AG04450 (cell line): ENCODE results near the gene ABCD1. TPM values are rescaled to one million over a fixed set of nuclear protein-coding genes. Genes with fewer than 3 reads are reported as not detected.

Experiments
- CTCF ChIA-PET: fragments of 300-600, 350-600 bp; formaldehyde crosslinking; extraction: SDS; loops from one replicate; lab custom pipeline; 2022; ENCODE audit warnings: antibody characterized with exemption, inconsistent platforms; lab: Charles Lee
- POLR2A ChIA-PET: fragments of 350-600 bp; formaldehyde crosslinking; extraction: SDS; loops from one replicate; lab custom pipeline; 2021; ENCODE audit warnings: antibody characterized with exemption, inconsistent platforms; lab: Yijun Ruan, JAX
- DNase-seq: peaks from one replicate; pipeline ENCODE4 v3.0.0-alpha.2; 2011; ENCODE audit warnings: low read depth, low spot score
- H3K27ac ChIP-seq: one replicate; pipeline ENCODE4 v1.5.1; 2012; ENCODE audit warnings: low read depth, low read length, control low read depth
- H3K27me3 ChIP-seq: one replicate; pipeline ENCODE4 v1.6.0; 2012; ENCODE audit warnings: low read length; ENCODE audit not compliant: control insufficient read depth, insufficient read depth
- H3K4me3 ChIP-seq: 2 replicates; pipeline ENCODE4 v1.5.1; 2011; ENCODE audit warnings: mild to moderate bottlenecking, low read depth, low read length, control low read depth
- H3K9me3 ChIP-seq: 2 replicates; pipeline ENCODE4 v1.5.1; 2012; ENCODE audit warnings: low read length; ENCODE audit not compliant: control insufficient read depth, insufficient read depth
- CTCF ChIP-seq: IDR thresholded peaks from 2 replicates; pipeline ENCODE4 v1.5.1; 2011; ENCODE audit warnings: low read depth, low read length, control low read depth, inconsistent platforms
- polyA plus RNA-seq: library from polyadenylated mRNA; depleted of rRNA; stranded (reverse); fragments of >200 nt; gene quantifications from 2 replicates; pipeline ENCODE4 v1.2.3, GENCODE V29; 2011

ABCD1 gene
- polyA plus RNA-seq, 1 experiment: 4.2 TPM

- ChIA-PET POLR2A (no interaction called here), CTCF (interaction anchor here (0.9 kb wide), 1 partner anchor 179 kb away, joined by 4 read pairs; no protein-coding TSS in a partner anchor)
- Histone ChIP-seq H3K4me3 (no peak overlapping the region), H3K27ac (no peak overlapping the region), H3K27me3 (no peaks in the 10 kb centered on the region), H3K9me3 (no peaks in the 10 kb centered on the region)
- no peak for TF ChIP-seq CTCF
- DNase-seq: no peak
These were observed 43.0 kb downstream of the ABCD1 start for GRCh38 chrX:153767674-153768055.

- Histone ChIP-seq H3K27me3 (no peaks in the 10 kb centered on the region), H3K4me3 (no peak overlapping the region), H3K9me3 (no peaks in the 10 kb centered on the region), H3K27ac (no peak overlapping the region)
- ChIA-PET POLR2A (no interaction called here), CTCF (interaction anchor here (0.9 kb wide), 1 partner anchor 178 kb away, joined by 4 read pairs; no protein-coding TSS in a partner anchor)
- DNase-seq: no peak
- no peak for TF ChIP-seq CTCF
These were observed 43.9 kb downstream of the ABCD1 start for GRCh38 chrX:153768311-153769157.

- TF ChIP-seq CTCF: no peak
- H3K27me3 ChIP-seq: no peaks in the 10 kb centered on the region
- DNase-seq: no peak
- ChIA-PET CTCF (no interaction called here), POLR2A (no interaction called here)
- H3K27ac ChIP-seq: no peak overlapping the region
- H3K9me3 ChIP-seq: no peaks in the 10 kb centered on the region
- H3K4me3 ChIP-seq: no peak overlapping the region
These were observed 44.7 kb downstream of the ABCD1 start for GRCh38 chrX:153769158-153769864.

GRCh38 chrX:153769865-153770600, 45.4 kb downstream of the ABCD1 start:
- Histone ChIP-seq H3K9me3 (no peaks in the 10 kb centered on the region), H3K27me3 (no peaks in the 10 kb centered on the region), H3K4me3 (no peak overlapping the region), H3K27ac (no peak overlapping the region)
- POLR2A ChIA-PET: no interaction called here
- CTCF ChIA-PET: no interaction called here
- TF ChIP-seq CTCF: no peak
- no peak for DNase-seq
